OCI-LY3 (cell line): ENCODE measurements around the gene AP2A2.

Experiments
- H2AFZ ChIP-seq: fragments of 200-600, 300-600 bp; shearing (Covaris generic); 2 replicates; pipeline ENCODE4 v1.6.0; 2014; ENCODE audit warnings: antibody characterized with exemption, low read depth, low read length
- H3K27ac ChIP-seq: fragments of 200-600, 300-600 bp; sonication (generic); 2 replicates; pipeline ENCODE4 v1.5.1; 2014; ENCODE audit warnings: mild to moderate bottlenecking, low read length, moderate library complexity, mixed read lengths
- H3K27me3 ChIP-seq: fragments of 200-600, 300-600 bp; sonication (generic); 2 replicates; pipeline ENCODE4 v1.6.1; 2014; ENCODE audit warnings: low read depth, low read length, mixed read lengths
- H3K36me3 ChIP-seq: fragments of 200-600, 300-600 bp; sonication (generic); replicated peaks from 2 replicates; pipeline ENCODE3; 2014; ENCODE audit warnings: low read depth, low read length, mixed read lengths
- H3K4me1 ChIP-seq: fragments of 300-600, 200-600 bp; sonication (generic); 2 replicates; pipeline ENCODE4 v1.6.1; 2014; ENCODE audit warnings: low read length, mixed read lengths
- H3K4me2 ChIP-seq: fragments of 200-600, 300-600 bp; sonication (generic); 2 replicates; pipeline ENCODE4 v1.6.1; 2014; ENCODE audit warnings: low read length, mixed read lengths
- H3K4me3 ChIP-seq: fragments of 300-600, 200-600 bp; sonication (generic); 2 replicates; pipeline ENCODE4 v1.5.1; 2014; ENCODE audit warnings: antibody characterized with exemption, mild to moderate bottlenecking, low read length, moderate library complexity
- H3K79me2 ChIP-seq: fragments of 300-600, 200-600 bp; shearing (Covaris generic); 2 replicates; pipeline ENCODE4 v1.6.1; 2014; ENCODE audit warnings: mild to moderate bottlenecking, low read length, mixed read lengths
- H3K9ac ChIP-seq: fragments of 300-600, 200-600 bp; shearing (Covaris generic); 2 replicates; pipeline ENCODE4 v1.6.0; 2014; ENCODE audit warnings: mild to moderate bottlenecking, low read length, moderate library complexity
- H3K9me3 ChIP-seq: fragments of 200-600, 300-600 bp; shearing (Covaris generic); 2 replicates; pipeline ENCODE4 v1.6.1; 2014; ENCODE audit warnings: low read length, mixed read lengths; ENCODE audit not compliant: insufficient read depth
- H4K20me1 ChIP-seq: fragments of 200-600, 300-600 bp; sonication (generic); 2 replicates; pipeline ENCODE4 v1.6.1; 2016; ENCODE audit warnings: low read length, mixed read lengths; ENCODE audit not compliant: insufficient read depth
- EZH2phosphoT487 ChIP-seq: fragments of 200-600 bp; shearing (Covaris generic); IDR thresholded peaks from 2 replicates; pipeline ENCODE4 v1.6.1; 2018; ENCODE audit warnings: antibody characterized with exemption, mixed run types, low read depth
- TF ChIP-seq, protein P1 (sequence below): fragments of 200-600, 300-600 bp; sonication (generic); IDR thresholded peaks from 2 replicates; pipeline ENCODE4 v1.5.1; 2014; ENCODE audit warnings: antibody characterized with exemption, low read length, low read depth

Gene AP2A2

DNA sequence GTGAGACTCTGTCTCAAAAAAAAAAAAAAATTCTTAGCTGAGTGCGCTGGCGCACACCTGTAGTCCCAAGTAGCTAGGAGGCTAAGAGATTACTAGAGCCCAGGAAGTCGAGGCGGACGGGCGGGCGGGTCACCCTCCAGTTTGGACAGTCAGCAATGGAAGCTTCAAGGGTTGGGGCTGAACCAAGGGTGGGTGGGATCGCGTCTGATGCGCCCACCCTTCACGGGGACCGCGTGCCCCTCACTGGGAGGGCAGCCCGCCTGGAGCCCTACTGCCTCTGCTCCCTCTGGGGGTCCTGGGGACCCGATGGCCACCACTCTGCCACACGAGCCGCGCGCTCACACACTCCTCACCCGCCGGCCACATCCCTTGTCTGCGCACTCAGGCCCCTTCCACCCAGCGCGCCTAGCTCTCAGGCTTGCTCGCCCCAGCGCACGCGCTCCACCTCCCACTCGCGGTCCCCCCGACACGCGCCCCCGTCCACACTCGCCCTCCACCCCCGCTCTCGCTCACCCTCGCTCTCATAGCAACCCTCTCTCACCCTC is 15.6 kb upstream of the AP2A2 start:
- Histone ChIP-seq H3K79me2 (peaks cover 35% of the 10 kb centered on the region), H3K4me3 (peak overlapping the region; percentile 97), H3K4me1 (peaks cover 32% of the 10 kb centered on the region), H3K4me2 (peak overlapping the region; percentile 71), H2AFZ (peak overlapping the region; percentile 67; the same call in 1 of the 2 replicates), H3K27me3 (no peaks in the 10 kb centered on the region), H3K36me3 (peaks cover 5% of the 10 kb centered on the region), H3K27ac (0 out of 2 replicates have a peak overlapping the region, but pooled peaks have one; percentile 18), H3K9ac (peak overlapping the region; percentile 91), H3K9me3 (no peaks in the 10 kb centered on the region), H4K20me1 (peaks cover 8% of the 10 kb centered on the region; the same call in 1 of the 2 replicates)
- TF ChIP-seq EZH2phosphoT487: no peak
- TF ChIP-seq, protein P1, sequence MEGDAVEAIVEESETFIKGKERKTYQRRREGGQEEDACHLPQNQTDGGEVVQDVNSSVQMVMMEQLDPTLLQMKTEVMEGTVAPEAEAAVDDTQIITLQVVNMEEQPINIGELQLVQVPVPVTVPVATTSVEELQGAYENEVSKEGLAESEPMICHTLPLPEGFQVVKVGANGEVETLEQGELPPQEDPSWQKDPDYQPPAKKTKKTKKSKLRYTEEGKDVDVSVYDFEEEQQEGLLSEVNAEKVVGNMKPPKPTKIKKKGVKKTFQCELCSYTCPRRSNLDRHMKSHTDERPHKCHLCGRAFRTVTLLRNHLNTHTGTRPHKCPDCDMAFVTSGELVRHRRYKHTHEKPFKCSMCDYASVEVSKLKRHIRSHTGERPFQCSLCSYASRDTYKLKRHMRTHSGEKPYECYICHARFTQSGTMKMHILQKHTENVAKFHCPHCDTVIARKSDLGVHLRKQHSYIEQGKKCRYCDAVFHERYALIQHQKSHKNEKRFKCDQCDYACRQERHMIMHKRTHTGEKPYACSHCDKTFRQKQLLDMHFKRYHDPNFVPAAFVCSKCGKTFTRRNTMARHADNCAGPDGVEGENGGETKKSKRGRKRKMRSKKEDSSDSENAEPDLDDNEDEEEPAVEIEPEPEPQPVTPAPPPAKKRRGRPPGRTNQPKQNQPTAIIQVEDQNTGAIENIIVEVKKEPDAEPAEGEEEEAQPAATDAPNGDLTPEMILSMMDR: no peak

DNA sequence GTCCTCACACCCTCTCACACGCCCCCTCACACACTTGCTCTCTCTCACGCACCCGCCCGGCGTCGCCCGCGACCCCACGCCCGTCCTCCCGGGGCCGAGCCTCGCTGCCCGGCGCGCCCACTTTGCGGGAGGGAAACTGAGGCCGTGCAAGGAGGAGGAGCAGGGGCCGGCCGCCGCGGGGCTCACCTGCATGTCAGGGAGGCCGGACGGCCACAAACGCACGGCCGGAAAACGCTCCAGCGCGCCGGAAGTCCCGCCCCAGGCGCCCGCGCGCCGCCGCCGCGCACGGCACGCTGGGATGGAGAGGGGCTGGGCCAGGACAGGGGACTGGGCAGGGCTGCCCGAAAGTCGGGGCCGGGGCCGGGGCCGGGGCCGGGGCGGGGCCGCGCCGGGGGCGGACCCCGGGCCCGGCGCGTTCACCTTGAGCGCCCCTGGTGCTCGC is 15.1 kb upstream of the AP2A2 start, which contains the start of gene CHID1:
TSS of gene CHID1 (minus strand) at position 222 of the 442 bp plus-strand sequence. CDS start 5,994 bp downstream, outside the sequence.
- Histone ChIP-seq H3K36me3 (peaks cover 4% of the 10 kb centered on the region), H4K20me1 (peaks cover 8% of the 10 kb centered on the region; the same call in 1 of the 2 replicates), H3K27me3 (no peaks in the 10 kb centered on the region), H2AFZ (peak within 1 kb of the TSS; percentile 67; the same call in 1 of the 2 replicates), H3K4me1 (peaks cover 32% of the 10 kb centered on the region), H3K9ac (peak within 1 kb of the TSS; percentile 91), H3K27ac (peak within 1 kb of the TSS; percentile 36; the same call in 1 of the 2 replicates), H3K4me3 (peak within 1 kb of the TSS; percentile 97), H3K9me3 (no peaks in the 10 kb centered on the region), H3K4me2 (peak within 1 kb of the TSS; percentile 81), H3K79me2 (peaks cover 34% of the 10 kb centered on the region)
- TF ChIP-seq, protein P1: no peak
- no peak for TF ChIP-seq EZH2phosphoT487

DNA sequence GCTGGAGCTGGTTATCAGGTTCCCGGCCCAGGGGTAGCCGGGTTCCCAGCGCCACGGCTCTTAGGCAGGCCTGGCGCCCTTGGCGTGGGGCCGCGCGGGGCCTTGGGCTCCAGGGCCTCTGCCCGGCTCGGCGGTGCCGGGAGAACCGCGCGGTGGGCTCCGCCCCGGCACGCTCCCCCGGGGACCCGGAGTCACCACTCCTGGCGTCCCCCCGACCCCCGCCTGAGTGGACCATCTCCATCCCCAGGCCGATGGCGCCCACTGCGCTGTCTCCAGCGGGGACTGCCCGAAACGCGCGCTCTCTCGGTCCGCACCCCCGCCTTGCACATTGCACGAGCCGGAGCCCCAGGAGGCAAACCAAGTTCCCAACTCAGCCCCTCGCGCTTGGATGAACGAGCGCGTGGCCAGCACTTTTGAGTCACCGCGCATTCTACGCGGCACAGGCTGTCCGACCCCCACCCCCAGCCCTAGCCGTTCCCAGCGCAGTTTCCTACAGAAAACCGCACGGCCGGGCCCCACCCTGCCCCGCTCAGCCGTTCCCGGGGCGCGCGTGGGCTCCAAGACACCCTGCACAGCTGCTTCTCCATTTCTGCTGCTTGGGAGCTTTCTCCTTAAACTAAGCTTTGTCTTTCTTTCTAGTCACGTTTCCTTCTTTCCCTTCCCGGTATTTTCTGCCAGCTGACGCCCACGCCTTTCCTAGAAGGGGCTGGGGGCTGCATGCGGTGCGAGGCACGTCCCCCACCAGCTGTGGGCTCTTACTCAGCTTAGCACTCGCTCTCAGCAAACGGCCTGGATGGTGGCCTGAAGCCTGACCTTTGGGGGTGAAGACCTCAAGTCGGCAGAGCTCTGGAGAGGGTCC is 14.4 kb upstream of the AP2A2 start:
- H3K4me2 ChIP-seq: peak overlapping the region; percentile 81
- H2AFZ ChIP-seq: no peak overlapping the region; the same call in 1 of the 2 replicates
- peaks cover 32% of the 10 kb centered on the region for H3K4me1 ChIP-seq
- TF ChIP-seq, protein P1: no peak
- no peak for TF ChIP-seq EZH2phosphoT487
- no peaks in the 10 kb centered on the region for H3K27me3 ChIP-seq
- H4K20me1 ChIP-seq: peaks cover 8% of the 10 kb centered on the region; the same call in 1 of the 2 replicates
- peak overlapping the region; percentile 36; the same call in 1 of the 2 replicates for H3K27ac ChIP-seq
- peak overlapping the region; percentile 77 for H3K4me3 ChIP-seq
- peaks cover 34% of the 10 kb centered on the region for H3K79me2 ChIP-seq
- H3K36me3 ChIP-seq: peaks cover 2% of the 10 kb centered on the region
- H3K9me3 ChIP-seq: no peaks in the 10 kb centered on the region
- H3K9ac ChIP-seq: peak overlapping the region; percentile 68

DNA sequence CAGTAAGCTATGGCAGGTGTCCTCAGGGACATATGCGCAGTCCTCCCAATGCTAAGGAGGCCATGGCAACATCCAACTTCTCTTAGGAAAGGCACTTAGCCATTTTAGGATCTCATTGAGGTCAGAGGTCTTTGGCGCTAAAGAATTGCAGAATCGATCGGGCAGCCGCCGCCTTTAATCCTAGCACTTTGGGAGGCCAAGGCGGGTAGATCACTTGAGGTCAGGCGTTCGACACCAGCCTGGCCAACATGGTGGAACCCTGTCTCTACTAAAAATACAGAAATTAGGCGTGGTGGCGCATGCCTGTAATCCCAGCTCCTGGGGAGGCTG is 13.8 kb upstream of the AP2A2 start:
- no peak for TF ChIP-seq EZH2phosphoT487
- TF ChIP-seq, protein P1: no peak
- H3K79me2 ChIP-seq: peaks cover 28% of the 10 kb centered on the region
- H4K20me1 ChIP-seq: peaks cover 8% of the 10 kb centered on the region; the same call in 1 of the 2 replicates
- no peaks in the 10 kb centered on the region for H3K27me3 ChIP-seq
- H3K4me3 ChIP-seq: peak overlapping the region; percentile 77
- no peak overlapping the region for H2AFZ ChIP-seq
- no peaks in the 10 kb centered on the region for H3K36me3 ChIP-seq
- H3K4me1 ChIP-seq: peaks cover 32% of the 10 kb centered on the region
- no peak overlapping the region for H3K27ac ChIP-seq
- H3K9me3 ChIP-seq: no peaks in the 10 kb centered on the region
- H3K4me2 ChIP-seq: peak overlapping the region; percentile 81
- peak overlapping the region; percentile 68; the same call in 1 of the 2 replicates for H3K9ac ChIP-seq
